K562 (cell line): Measurements from ENCODE around the gene SLC8A2. TPM values are rescaled to one million over a fixed set of nuclear protein-coding genes. Genes with fewer than 3 reads are reported as not detected.

Experiments
- CCAR2 ChIP-seq: fragments of 200-400 bp; formaldehyde crosslinking; IDR thresholded peaks from 2 replicates; pipeline ENCODE4 v1.6.1; 2017; ENCODE audit warnings: mild to moderate bottlenecking, low read depth, low read length
- EGR1 ChIP-seq: fragments of 450-650 bp; conservative IDR thresholded peaks from 2 replicates; pipeline ENCODE4 v1.6.1; 2017; ENCODE audit warnings: mild to moderate bottlenecking
- ELK3 ChIP-seq: fragments of 450-650 bp; formaldehyde crosslinking; IDR thresholded peaks from 2 replicates; pipeline ENCODE4 v1.4.0; 2020; ENCODE audit warnings: mild to moderate bottlenecking
- EP400 ChIP-seq: fragments of 450-650 bp; IDR thresholded peaks from 2 replicates; pipeline ENCODE4 v1.6.1; 2017; ENCODE audit warnings: antibody characterized with exemption, mild to moderate bottlenecking, moderate library complexity
- ETV6 ChIP-seq, 3 experiments: fragments of 150-350 bp in 1 of 3; sonication (generic) in 1 of 3; formaldehyde crosslinking in 1 of 3; IDR thresholded peaks; 2 replicates each; pipeline versions ENCODE4 v1.6.1 to v1.8.0; 2014 to 2022; ENCODE audit warnings: borderline replicate concordance in 2 of 3, low read depth in 2 of 3, antibody characterized with exemption in 1 of 3, low read length in 1 of 3, mild to moderate bottlenecking in 1 of 3, missing genetic modification reagents in 1 of 3
- FOXM1 ChIP-seq, 2 experiments: fragments of 450-650 bp in 1 of 2; sonication (generic) in 1 of 2; formaldehyde crosslinking in 1 of 2; IDR thresholded peaks; 2 replicates each; pipeline versions ENCODE4 v1.6.1 to v1.9.0; 2017 to 2022; ENCODE audit warnings: low read depth in 2 of 2, mild to moderate bottlenecking in 2 of 2, missing genetic modification reagents in 1 of 2, moderate library complexity in 1 of 2
- GATA2 ChIP-seq: sonication (generic); formaldehyde crosslinking; IDR thresholded peaks from 2 replicates; pipeline ENCODE4 v1.4.0; 2020; ENCODE audit warnings: mild to moderate bottlenecking, missing genetic modification reagents
- HDAC1 ChIP-seq, 2 experiments: fragments of 450-650 bp; IDR thresholded peaks; 2 replicates each; pipeline ENCODE4 v1.6.1; 2016 to 2017; ENCODE audit warnings: inconsistent platforms in 1 of 2, mild to moderate bottlenecking in 1 of 2, moderate library complexity in 1 of 2
- KAT2B ChIP-seq: IDR thresholded peaks from one replicate; pipeline ENCODE4 v1.6.1; 2012; ENCODE audit warnings: low read depth, mild to moderate bottlenecking, control low read depth, inconsistent platforms, low read length, moderate library complexity
- MYC ChIP-seq, 2 experiments: fragments of 250-450 bp in 1 of 2; sonication (Bioruptor Pico) in 1 of 2; IDR thresholded peaks; 2 replicates each; pipeline versions ENCODE4 v1.5.1 to v1.6.1; 2012 to 2021; ENCODE audit warnings: low read depth in 2 of 2, borderline replicate concordance in 1 of 2, improper control_type of control experiment in 1 of 2, low read length in 1 of 2, mild to moderate bottlenecking in 1 of 2, moderate library complexity in 1 of 2
- NR3C1 ChIP-seq: sonication (generic); formaldehyde crosslinking; IDR thresholded peaks from 2 replicates; pipeline ENCODE4 v1.8.1; 2022; ENCODE audit warnings: missing genetic modification reagents
- PHTF2 ChIP-seq: fragments of 250-450 bp; sonication (Bioruptor Pico); IDR thresholded peaks from 2 replicates; pipeline ENCODE4 v1.5.0; 2021; ENCODE audit warnings: mild to moderate bottlenecking
- SETDB1 ChIP-seq: IDR thresholded peaks from one replicate; pipeline ENCODE4 v1.6.1; 2012; ENCODE audit warnings: low read length, control low read depth, inconsistent platforms
- SMARCA5 ChIP-seq: fragments of 450-650 bp; IDR thresholded peaks from 2 replicates; pipeline ENCODE4 v1.6.1; 2016
- TCF7 ChIP-seq: sonication (generic); IDR thresholded peaks from 2 replicates; pipeline ENCODE4 v1.6.1; 2016; ENCODE audit warnings: antibody characterized with exemption, borderline replicate concordance
- TEAD1 ChIP-seq, 2 experiments: fragments of 450-650 bp in 1 of 2; sonication (generic) in 1 of 2; formaldehyde crosslinking; IDR thresholded peaks; 2 replicates each; pipeline versions ENCODE4 v1.4.0 to v1.8.0; 2020 to 2022; ENCODE audit warnings: mild to moderate bottlenecking in 2 of 2, missing genetic modification reagents in 1 of 2
- ZNF12 ChIP-seq: sonication (generic); formaldehyde crosslinking; IDR thresholded peaks from 2 replicates; pipeline ENCODE4 v1.4.0; 2020; ENCODE audit warnings: mild to moderate bottlenecking, missing genetic modification reagents
- ZNF133 ChIP-seq: fragments of 250-450 bp; sonication (Bioruptor Pico); IDR thresholded peaks from 2 replicates; pipeline ENCODE4 v1.4.0; 2020; ENCODE audit warnings: mild to moderate bottlenecking
- ZNF354B ChIP-seq: fragments of 250-450 bp; sonication (Bioruptor Pico); IDR thresholded peaks from 2 replicates; pipeline ENCODE4 v1.4.0; 2020
- polyA plus RNA-seq, 8 experiments: library from polyadenylated mRNA; depleted of rRNA in 4 of 8; stranded (reverse) in 5 of 8; unstranded in 3 of 8; fragments of >200 nt; fragmentation: Nextera tagmentation in 2 of 8; fragmentation: Illumina TruSeq in 1 of 8; extraction: Ambion mirVana in 2 of 8; extraction: Trizol in 1 of 8; gene quantifications; 2 replicates each; pipeline versions ENCODE4 v1.2.1 to v1.2.3, GENCODE V29; 2011 to 2014; ENCODE audit warnings: inconsistent platforms in 1 of 8, missing spikeins in 1 of 8
- total RNA-seq, 7 experiments: library from RNA; depleted of rRNA in 6 of 7; stranded (reverse); fragments of >200 nt in 6 of 7; fragmentation: Illumina TruSeq in 2 of 7; extraction: Trizol in 2 of 7; gene quantifications; 2 replicates each; pipeline versions ENCODE4 v1.2.1 to v1.2.3, GENCODE V29; 2011 to 2021; ENCODE audit warnings: low replicate concordance in 1 of 7
- TF ChIP-seq, protein P1 (sequence below): fragments of 250-450 bp; sonication (Bioruptor Pico); IDR thresholded peaks from 2 replicates; pipeline ENCODE4 v1.4.0; 2020; ENCODE audit warnings: mild to moderate bottlenecking, moderate library complexity, borderline replicate concordance
- TF ChIP-seq, protein P2 (sequence below): sonication (generic); formaldehyde crosslinking; IDR thresholded peaks from 2 replicates; pipeline ENCODE4 v1.9.0; 2022; ENCODE audit warnings: mild to moderate bottlenecking, missing genetic modification reagents
- TF ChIP-seq, protein P3 (sequence below): fragments of 450-650 bp; formaldehyde crosslinking; IDR thresholded peaks from 2 replicates; pipeline ENCODE4 v1.4.0; 2022; ENCODE audit warnings: missing genetic modification characterization

Gene SLC8A2
- total and polyA plus RNA-seq, 9 of the 15 experiments (the other 6 are each of a cell fraction or from before 2014, with no cell fraction given) = 0.07 to 0.66 (median 0.24) TPM; not detected in 3

DNA sequence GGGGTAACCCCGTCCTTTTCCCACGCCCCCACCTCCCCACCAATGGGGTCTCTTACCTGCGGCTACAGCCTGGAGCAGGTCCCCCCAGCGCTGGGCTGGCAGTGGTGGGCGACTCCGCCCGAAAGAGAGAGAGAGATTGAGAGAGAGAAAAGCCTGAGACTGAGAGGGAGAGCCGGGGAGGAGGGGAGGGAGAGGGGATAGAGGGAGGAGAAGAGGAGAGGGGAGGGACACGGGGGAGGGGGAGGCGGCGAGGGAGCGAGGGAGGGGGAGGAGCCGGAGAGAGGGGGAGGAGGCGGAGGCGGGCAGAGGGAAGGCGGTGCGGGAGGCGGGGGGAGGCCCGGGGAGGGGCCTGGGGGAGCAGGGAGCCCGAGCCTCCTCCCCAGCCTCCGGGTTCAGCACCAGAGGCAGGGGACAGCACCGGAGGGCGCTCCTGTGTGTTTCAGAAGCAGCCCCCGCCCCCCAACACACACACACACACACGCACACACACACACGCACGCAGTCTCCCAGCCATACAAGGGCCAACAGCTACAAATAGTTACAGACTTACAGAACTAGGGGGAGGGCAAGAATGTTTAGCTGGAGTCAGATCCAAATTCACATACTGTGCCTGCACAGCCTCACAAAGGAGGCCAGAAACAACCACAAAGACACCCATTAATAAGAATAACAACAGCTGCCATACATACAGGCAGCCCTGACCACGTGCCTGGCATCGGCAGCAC is at the start of gene SLC8A2 (continued):
- TF ChIP-seq KAT2B (no peak), PHTF2 (CRISPR knock-in tag) (no peak), EGR1 (peak; percentile 35; the same call in 1 of the 2 replicates), TEAD1 (CRISPR knock-in tag; IDR thresholded peaks at IDR 0.05) (peak in 1 of 2 experiments; percentile 84; a peak in 1 of 4 replicates), SMARCA5 (peak; percentile 62; the same call in 1 of the 2 replicates), EP400 (no peak), ZNF133 (no peak), MYC (IDR thresholded peaks at IDR 0.05; ENCODE audit: low read depth, low read length) (no peak; the same call in 1 of the 2 replicates), MYC (CRISPR knock-in tag; IDR thresholded peaks at IDR 0.05; ENCODE audit: borderline replicate concordance, low read depth) (no peak), SETDB1 (no peak), ZNF354B (CRISPR knock-in tag) (no peak), GATA2 (CRISPR knock-in tag) (no peak), CCAR2 (no peak), FOXM1 (IDR thresholded peaks at IDR 0.05; ENCODE audit: low read depth) (no peak), FOXM1 (CRISPR knock-in tag; IDR thresholded peaks at IDR 0.05; ENCODE audit: low read depth) (no peak; the same call in 1 of the 2 replicates), ELK3 (CRISPR knock-in tag) (no peak), HDAC1 (IDR thresholded peaks at IDR 0.05) (peak in 1 of 2 experiments; percentile 93; a peak in 2 of 4 replicates), ZNF12 (no peak), NR3C1 (CRISPR knock-in tag) (0 out of 2 replicates have a peak, but pooled peaks have one; percentile 28), ETV6 (IDR thresholded peaks at IDR 0.05; ENCODE audit: borderline replicate concordance in 1 of 2, low read depth in 2 of 2, low read length in 1 of 2) (no peak), ETV6 (CRISPR knock-in tag; IDR thresholded peaks at IDR 0.05; ENCODE audit: borderline replicate concordance) (no peak), TCF7 (no peak)
- TF ChIP-seq, protein P1, sequence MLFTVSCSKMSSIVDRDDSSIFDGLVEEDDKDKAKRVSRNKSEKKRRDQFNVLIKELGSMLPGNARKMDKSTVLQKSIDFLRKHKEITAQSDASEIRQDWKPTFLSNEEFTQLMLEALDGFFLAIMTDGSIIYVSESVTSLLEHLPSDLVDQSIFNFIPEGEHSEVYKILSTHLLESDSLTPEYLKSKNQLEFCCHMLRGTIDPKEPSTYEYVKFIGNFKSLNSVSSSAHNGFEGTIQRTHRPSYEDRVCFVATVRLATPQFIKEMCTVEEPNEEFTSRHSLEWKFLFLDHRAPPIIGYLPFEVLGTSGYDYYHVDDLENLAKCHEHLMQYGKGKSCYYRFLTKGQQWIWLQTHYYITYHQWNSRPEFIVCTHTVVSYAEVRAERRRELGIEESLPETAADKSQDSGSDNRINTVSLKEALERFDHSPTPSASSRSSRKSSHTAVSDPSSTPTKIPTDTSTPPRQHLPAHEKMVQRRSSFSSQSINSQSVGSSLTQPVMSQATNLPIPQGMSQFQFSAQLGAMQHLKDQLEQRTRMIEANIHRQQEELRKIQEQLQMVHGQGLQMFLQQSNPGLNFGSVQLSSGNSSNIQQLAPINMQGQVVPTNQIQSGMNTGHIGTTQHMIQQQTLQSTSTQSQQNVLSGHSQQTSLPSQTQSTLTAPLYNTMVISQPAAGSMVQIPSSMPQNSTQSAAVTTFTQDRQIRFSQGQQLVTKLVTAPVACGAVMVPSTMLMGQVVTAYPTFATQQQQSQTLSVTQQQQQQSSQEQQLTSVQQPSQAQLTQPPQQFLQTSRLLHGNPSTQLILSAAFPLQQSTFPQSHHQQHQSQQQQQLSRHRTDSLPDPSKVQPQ (CRISPR knock-in tag) = no peak
- TF ChIP-seq, protein P2, sequence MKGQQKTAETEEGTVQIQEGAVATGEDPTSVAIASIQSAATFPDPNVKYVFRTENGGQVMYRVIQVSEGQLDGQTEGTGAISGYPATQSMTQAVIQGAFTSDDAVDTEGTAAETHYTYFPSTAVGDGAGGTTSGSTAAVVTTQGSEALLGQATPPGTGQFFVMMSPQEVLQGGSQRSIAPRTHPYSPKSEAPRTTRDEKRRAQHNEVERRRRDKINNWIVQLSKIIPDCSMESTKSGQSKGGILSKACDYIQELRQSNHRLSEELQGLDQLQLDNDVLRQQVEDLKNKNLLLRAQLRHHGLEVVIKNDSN (CRISPR knock-in tag) = no peak
- TF ChIP-seq, protein P3, sequence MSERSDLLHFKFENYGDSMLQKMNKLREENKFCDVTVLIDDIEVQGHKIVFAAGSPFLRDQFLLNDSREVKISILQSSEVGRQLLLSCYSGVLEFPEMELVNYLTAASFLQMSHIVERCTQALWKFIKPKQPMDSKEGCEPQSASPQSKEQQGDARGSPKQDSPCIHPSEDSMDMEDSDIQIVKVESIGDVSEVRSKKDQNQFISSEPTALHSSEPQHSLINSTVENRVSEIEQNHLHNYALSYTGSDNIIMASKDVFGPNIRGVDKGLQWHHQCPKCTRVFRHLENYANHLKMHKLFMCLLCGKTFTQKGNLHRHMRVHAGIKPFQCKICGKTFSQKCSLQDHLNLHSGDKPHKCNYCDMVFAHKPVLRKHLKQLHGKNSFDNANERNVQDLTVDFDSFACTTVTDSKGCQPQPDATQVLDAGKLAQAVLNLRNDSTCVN (CRISPR knock-in tag) = 0 out of 2 replicates have a peak, but pooled peaks have one; percentile 28
